Heart left ventricle (tissue), 16 donors: Measurements from ENCODE around the gene MRPL43. TPM values are rescaled to one million over a fixed set of nuclear protein-coding genes. Genes with fewer than 3 reads are reported as not detected.

Experiments used
- ATAC-seq, 4 donors: fragments of 200-7000 bp; cut with Tn5 transposase; one replicate each; pipeline ENCODE4 v1.9.1; 2020 to 2022; ENCODE audit warnings: moderate library complexity in 4 of 4, mild to moderate bottlenecking in 3 of 4, moderate number of reproducible peaks in 1 of 4
- DNase-seq, 5 donors: peaks; one replicate each; pipeline ENCODE4 v3.0.0-alpha.2; 2020
- H3K27ac ChIP-seq, 12 donors: fragments of 200-600 bp; sonication (generic) in 4 of 12; one replicate each; pipeline versions ENCODE4 v1.5.0 to v1.8.0; 2016 to 2022; ENCODE audit warnings: mild to moderate bottlenecking in 2 of 12
- H3K27me3 ChIP-seq, 9 donors: fragments of 200-600 bp; sonication (generic) in 2 of 9; one replicate each; pipeline versions ENCODE4 v1.5.1 to v1.8.0; 2016 to 2022; ENCODE audit warnings: mild to moderate bottlenecking in 3 of 9
- H3K36me3 ChIP-seq, 9 donors: fragments of 200-600 bp; sonication (generic) in 2 of 9; one replicate each; pipeline versions ENCODE4 v1.5.0 to v1.8.0; 2018 to 2022; ENCODE audit warnings: mild to moderate bottlenecking in 2 of 9
- H3K4me1 ChIP-seq, 12 donors: fragments of 200-600 bp; sonication (generic) in 4 of 12; one replicate each; pipeline versions ENCODE4 v1.5.0 to v1.8.0; 2016 to 2022; ENCODE audit warnings: mild to moderate bottlenecking in 3 of 12
- H3K4me3 ChIP-seq, 12 donors: fragments of 200-600 bp; sonication (generic) in 4 of 12; one replicate each; pipeline versions ENCODE4 v1.5.0 to v1.8.0; 2017 to 2022; ENCODE audit warnings: mild to moderate bottlenecking in 9 of 12, moderate library complexity in 4 of 12
- H3K9me3 ChIP-seq, 12 donors: fragments of 200-600 bp; sonication (generic) in 4 of 12; one replicate each; pipeline versions ENCODE4 v1.5.0 to v1.8.0; 2016 to 2022; ENCODE audit warnings: mild to moderate bottlenecking in 1 of 12
- CTCF ChIP-seq, 12 donors: fragments of 200-600 bp; sonication (generic) in 4 of 12; IDR thresholded peaks; one replicate each; pipeline versions ENCODE4 v1.5.0 to v1.8.0; 2018 to 2022; ENCODE audit warnings: antibody characterized with exemption in 12 of 12, mild to moderate bottlenecking in 5 of 12
- POLR2A ChIP-seq, 2 donors: fragments of 450-650 bp; IDR thresholded peaks; one replicate each; pipeline ENCODE4 v1.6.1; 2017; ENCODE audit warnings: antibody characterized with exemption in 2 of 2, mild to moderate bottlenecking in 2 of 2, moderate library complexity in 2 of 2
- WGBS, 4 donors: extraction: QIAGEN DNeasy Blood & Tissue Kit in 2 of 4; methylation state at CpG; one replicate each; pipeline versions ENCODE4 v1.1.5 to v1.1.7; 2013 to 2018; 5-methylcytosine and 5-hydroxymethylcytosine counted together
- intact Hi-C, 10 donors: fragments of 100-400 bp; cut with DNase I; formaldehyde crosslinking; loops; one replicate each; pipeline versions ENCODE4 v1.11.1 to v1.14.2; 2022
- polyA plus RNA-seq, 2 donors: library from polyadenylated mRNA; stranded (reverse); fragments of 200-250 nt; gene quantifications; one replicate each; pipeline ENCODE4 v1.2.3, GENCODE V29; 2013
- total RNA-seq, 9 donors: library from RNA; depleted of rRNA in 2 of 9; stranded (reverse); fragments of >200 nt in 2 of 9; fragmentation: NEBNext Ultra II Directional in 3 of 9; extraction: Animal tissue kit (Norgen Biotek cat#: 25700) in 3 of 9; gene quantifications; one replicate each; pipeline versions ENCODE4 v1.1.0 to v1.2.4, GENCODE V29; 2016 to 2023
- donor health status: ischemic (EF 13 %, LVEDD 7.1; RV severe dilation, severe dysfunction).
- donor health status: healthy with polysubstance abuse.
- donor health status: DM: no; HTN: yes; CAD: no.
- donor health status: DM: no; HTN: no; CAD: no.
- donor health status: ischemic (EF 25% LVEDD 6.9; RV normal size, moderate dysfunction).
- donor health status: ischemic (EF 25% LVEDD 5.7; RV mildly dilated, moderate dysfunction).
- donor health status: healthy.
- donor health status: DM: yes; HTN: yes; CAD: no.
- donor health status: ischemic (EF 35%, LVEDD 5.7; RV mildly dilated, moderate dysfunction).
- donor health status: nonischemic (EF 11% LVEDD 7.7; RV severe dilation, severe dysfunction).
- donor health status: DM: yes; HTN: yes; CAD: no.
- donor health status: PGD.
- donor health status: ischemic (EF 29% LVEDD 5.4; RV normal size, mild dysfunction).
- donor health status: nonischemic (EF 23%, LVEDD 6.1; RV moderate dilation, normal function).

Gene MRPL43
- total and polyA plus RNA-seq, 11 donors, result 44.8 to 113 (median 59.1) TPM

GRCh38 chr10:101008823-101009423, 21.6 kb upstream of the MRPL43 start:
- ATAC-seq (no peak), DNase-seq (peak in 1 of 5 donors; percentile 51)
- no peak overlapping the region for H3K4me3 ChIP-seq
- H3K36me3 ChIP-seq, result peaks cover 3 to 36% (median 34%) of the 10 kb centered on the region in 9 donors
- H3K9me3 ChIP-seq, result no peaks in the 10 kb centered on the region
- H3K27me3 ChIP-seq, result no peaks in the 10 kb centered on the region
- TF ChIP-seq CTCF (IDR thresholded peaks at IDR 0.05) (no peak), POLR2A (IDR thresholded peaks at IDR 0.05) (no peak)
- peak overlapping the region in 6 of 12 donors; percentile 8 to 100 (median 24) for H3K27ac ChIP-seq
- 79 to 85% (median 82%) methylated on average over 5 to 6 of the region's 6 CpGs for WGBS, 4 donors
- peaks cover 0 to 64% (median 42%) of the 10 kb centered on the region in 12 donors for H3K4me1 ChIP-seq
- intact Hi-C loops, result no loop called here

GRCh38 chr10:101007915-101008822, 20.9 kb upstream of the MRPL43 start:
- TF ChIP-seq CTCF (IDR thresholded peaks at IDR 0.05) (no peak), POLR2A (IDR thresholded peaks at IDR 0.05) (no peak)
- WGBS, 4 donors, result 65 to 69% (median 67%) methylated on average over 12 to 13 of the region's 13 CpGs
- no peak overlapping the region for H3K4me3 ChIP-seq
- DNase-seq (peak in 1 of 5 donors; percentile 46), ATAC-seq (no peak)
- intact Hi-C loops, result no loop called here
- H3K27me3 ChIP-seq, result no peaks in the 10 kb centered on the region
- H3K27ac ChIP-seq, result peak overlapping the region in 10 of 12 donors; percentile 3 to 100 (median 40)
- no peaks in the 10 kb centered on the region for H3K9me3 ChIP-seq
- peaks cover 6 to 44% (median 41%) of the 10 kb centered on the region in 9 donors for H3K36me3 ChIP-seq
- H3K4me1 ChIP-seq, result peaks cover 0 to 68% (median 46%) of the 10 kb centered on the region in 12 donors

DNA sequence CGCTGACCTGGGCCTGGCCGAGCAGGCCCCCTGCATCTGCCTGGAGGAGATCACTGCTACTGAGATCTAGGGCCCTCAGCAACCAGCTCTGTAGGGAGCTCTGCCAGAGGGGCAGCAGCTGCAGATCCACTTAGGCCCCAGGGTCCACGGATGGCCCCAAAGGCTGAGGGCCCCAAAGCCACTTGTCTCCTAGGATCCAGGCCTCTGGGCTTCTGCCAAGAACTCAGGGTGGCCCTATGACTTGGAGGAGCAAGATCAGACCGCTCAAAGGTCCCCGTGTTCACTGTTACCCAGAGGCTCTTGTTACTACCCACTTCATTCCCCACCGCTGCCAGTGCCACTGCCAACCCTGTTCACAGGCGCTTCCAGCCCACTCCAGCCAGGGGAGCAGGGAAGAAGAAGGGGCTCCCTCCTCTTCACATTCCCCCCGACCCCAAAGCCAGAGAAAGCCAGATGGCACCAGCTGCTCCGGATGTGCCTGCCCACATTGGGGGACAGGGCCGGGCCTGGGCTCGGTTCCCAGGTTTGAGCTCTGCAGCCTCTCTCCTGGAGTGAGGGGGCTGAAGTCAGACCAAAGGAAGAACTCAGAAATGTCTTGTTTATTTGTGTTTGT, 19.9 kb upstream of the MRPL43 start:
- Histone ChIP-seq H3K4me3 (no peak overlapping the region), H3K27ac (peak overlapping the region; percentile 11 to 100 (median 58)), H3K9me3 (no peaks in the 10 kb centered on the region), H3K27me3 (no peaks in the 10 kb centered on the region), H3K36me3 (peaks cover 6 to 52% (median 50%) of the 10 kb centered on the region in 9 donors), H3K4me1 (peaks cover 1 to 68% (median 46%) of the 10 kb centered on the region in 12 donors)
- WGBS, 4 donors, result 50 to 57% (median 55%) methylated on average over 8 to 11 of the region's 11 CpGs
- ATAC-seq (peak in 3 of 4 donors; percentile 5 to 57 (median 33)), DNase-seq (peak in 3 of 5 donors; percentile 51 to 67 (median 59))
- no peak for TF ChIP-seq POLR2A (IDR thresholded peaks at IDR 0.05)
- TF ChIP-seq CTCF (IDR thresholded peaks at IDR 0.05), result no peak
- intact Hi-C loops, result no loop called here
